Right kidney (tissue), 1 donor: Measurements from ENCODE around the gene BCL7A.
A peak's percentile ranks its signal among the peaks of the same experiment; 100 is the strongest.
"Not testable (repeated sequence)": the region's sequence is repeated elsewhere in the genome, so short reads cannot be mapped to it uniquely, and the experiment has no call there.

Experiments used
- DNase-seq: peaks from one replicate; pipeline ENCODE4 v3.0.0-alpha.2; 2016

BCL7A gene

DNA sequence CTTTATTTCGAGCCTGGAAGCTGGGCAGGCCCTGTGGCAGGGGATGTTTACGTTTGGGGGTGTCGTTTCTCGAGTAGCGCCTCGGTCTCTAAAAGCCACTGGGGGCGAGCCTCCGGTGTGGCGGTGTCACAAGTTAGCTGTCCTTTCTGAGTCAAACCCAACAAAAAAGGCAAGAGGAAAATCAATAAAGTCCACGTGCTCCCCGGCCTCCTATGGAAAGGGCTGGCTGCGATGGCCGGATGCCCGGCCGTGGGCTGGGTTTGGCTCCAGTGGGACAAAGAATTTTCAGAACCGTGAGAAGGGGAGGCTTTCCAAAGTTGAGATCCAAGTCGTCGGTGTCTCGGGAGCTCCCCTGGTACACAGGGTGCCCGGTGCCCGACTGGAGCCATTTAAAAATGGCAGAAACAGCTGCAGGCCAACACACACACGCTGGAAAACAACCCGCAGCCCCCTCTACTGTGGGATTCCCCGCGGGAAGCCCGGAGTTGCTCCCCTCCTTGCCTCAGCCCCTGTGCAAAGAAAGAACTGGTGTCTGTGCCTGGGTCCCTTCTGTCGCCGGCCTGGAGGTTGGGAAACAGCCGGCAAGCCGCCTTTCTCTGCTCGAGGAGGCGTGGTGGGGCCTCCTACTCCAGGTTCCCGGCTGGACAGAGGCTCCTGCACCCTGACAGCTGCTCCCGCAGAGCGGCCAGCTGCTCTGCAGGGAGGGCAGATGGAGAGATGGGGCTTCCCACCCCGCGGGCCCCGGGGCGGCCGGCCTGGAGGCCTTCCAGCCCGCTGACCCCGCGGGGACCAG, 1.9 kb downstream of the BCL7A start:
- DNase-seq: peak; percentile 83

GRCh38 chr12:122024132-122024785, 2.6 kb downstream of the BCL7A start:
- DNase-seq: no peak

GRCh38 chr12:122026706-122027333, 5.1 kb downstream of the BCL7A start:
- no peak for DNase-seq

GRCh38 chr12:122028165-122028904, 6.7 kb downstream of the BCL7A start:
- no peak for DNase-seq

- DNase-seq: no peak
Observed at GRCh38 chr12:122028905-122029560, 7.3 kb downstream of the BCL7A start.

- no peak for DNase-seq
Observed at GRCh38 chr12:122029620-122030423, 8.1 kb downstream of the BCL7A start.

DNA sequence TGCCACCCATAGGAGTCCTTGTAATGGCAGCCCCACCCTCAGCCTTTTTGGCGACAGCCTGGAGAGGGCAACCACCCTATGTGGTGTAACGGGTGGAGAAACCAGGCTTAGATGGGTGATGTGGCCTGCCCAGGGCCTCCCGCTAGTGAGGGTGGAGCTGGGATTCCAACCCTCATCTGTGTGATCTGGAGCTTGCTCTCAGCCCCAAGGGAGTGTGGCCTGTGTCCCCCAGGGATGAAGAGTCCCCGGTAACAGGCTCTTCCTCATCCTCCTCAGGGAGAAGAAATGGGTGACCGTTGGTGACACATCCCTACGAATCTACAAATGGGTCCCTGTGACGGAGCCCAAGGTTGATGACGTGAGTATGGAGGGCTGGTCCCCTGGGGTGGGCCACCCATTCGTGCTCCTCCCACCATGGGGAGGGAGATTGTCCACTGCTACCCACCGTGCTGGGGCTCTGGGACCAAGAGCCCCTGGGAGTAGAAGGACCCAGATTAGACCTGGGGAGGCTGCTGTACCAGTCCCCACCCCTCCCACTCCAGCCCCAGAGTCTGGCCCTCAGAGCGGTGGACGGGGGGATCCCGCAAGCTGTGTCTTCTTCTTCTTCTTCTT, 8.8 kb downstream of the BCL7A start:
- DNase-seq: no peak

- DNase-seq: peak; percentile 40
Observed at GRCh38 chr12:122031342-122032216, 9.9 kb downstream of the BCL7A start.

GRCh38 chr12:122032580-122032979, 10.9 kb downstream of the BCL7A start:
- DNase-seq: no peak

GRCh38 chr12:122035292-122035691, 13.6 kb downstream of the BCL7A start:
- DNase-seq: no peak

DNA sequence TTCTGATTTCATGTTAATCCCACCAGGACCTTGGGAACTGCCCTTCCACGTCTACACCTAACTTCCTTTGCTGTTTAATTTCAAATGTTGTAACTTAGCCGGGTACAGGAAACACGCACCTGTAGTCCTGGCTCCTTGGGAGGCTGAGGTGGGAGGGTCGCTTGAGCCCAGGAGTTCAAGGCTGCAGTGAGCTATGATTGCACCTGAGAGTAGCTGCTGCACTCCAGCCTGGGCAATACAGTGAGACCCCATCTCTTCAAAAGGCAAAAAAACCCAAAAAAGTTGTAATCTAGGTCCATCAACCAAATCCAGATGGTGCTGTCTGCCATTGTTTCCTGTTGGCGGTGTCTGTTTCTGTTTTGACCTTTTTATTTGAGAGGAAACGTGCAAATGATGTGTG, 14.5 kb downstream of the BCL7A start:
- no peak for DNase-seq

- peak; percentile 37 for DNase-seq
Observed at GRCh38 chr12:122040579-122041386, 19.1 kb downstream of the BCL7A start.

DNA sequence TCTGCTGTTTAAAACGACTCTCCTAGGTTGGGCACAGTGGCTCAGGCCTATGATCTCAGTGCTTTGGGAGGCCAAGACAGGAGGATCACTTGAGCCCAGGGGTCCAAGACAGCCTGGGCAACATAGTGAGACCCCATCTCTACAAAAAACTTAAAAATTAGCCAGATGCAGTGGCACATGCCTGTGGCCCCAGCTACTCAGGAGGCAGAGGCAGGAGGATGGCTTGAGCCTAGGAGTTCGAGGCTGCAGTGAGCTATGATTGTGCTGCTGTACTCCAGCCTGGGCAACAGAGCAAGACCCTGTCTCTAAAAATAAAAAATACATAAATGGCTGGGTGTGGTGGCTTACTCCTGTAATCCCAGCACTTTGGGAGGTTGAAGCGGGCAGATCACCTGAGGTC, 19.8 kb downstream of the BCL7A start:
- DNase-seq: not testable (repeated sequence)

GRCh38 chr12:122042910-122043309, 21.2 kb downstream of the BCL7A start:
- no peak for DNase-seq

- DNase-seq: no peak
Observed at GRCh38 chr12:122043476-122043875, 21.8 kb downstream of the BCL7A start.

DNA sequence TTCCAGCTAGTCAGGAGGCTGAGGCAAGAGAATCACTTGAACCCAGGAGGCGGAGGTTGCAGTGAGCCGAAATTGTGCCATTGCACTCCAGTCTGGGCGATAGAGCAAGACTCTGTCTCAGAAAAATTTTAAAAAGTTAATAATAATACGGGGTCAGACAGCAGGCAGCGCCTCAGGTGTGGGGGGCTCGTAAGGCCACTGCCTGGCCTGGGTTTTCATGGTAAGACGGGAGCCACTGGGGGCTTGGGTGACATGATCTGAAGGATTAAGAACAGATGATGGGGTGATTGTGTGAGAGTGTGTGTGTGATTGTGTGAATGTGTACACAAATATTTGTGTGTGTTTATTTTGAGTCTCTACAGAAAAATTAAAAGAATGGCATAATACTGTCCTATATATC, 23.6 kb downstream of the BCL7A start:
- no peak for DNase-seq

- DNase-seq: no peak
Observed at GRCh38 chr12:122046145-122046544, 24.5 kb downstream of the BCL7A start.

DNA sequence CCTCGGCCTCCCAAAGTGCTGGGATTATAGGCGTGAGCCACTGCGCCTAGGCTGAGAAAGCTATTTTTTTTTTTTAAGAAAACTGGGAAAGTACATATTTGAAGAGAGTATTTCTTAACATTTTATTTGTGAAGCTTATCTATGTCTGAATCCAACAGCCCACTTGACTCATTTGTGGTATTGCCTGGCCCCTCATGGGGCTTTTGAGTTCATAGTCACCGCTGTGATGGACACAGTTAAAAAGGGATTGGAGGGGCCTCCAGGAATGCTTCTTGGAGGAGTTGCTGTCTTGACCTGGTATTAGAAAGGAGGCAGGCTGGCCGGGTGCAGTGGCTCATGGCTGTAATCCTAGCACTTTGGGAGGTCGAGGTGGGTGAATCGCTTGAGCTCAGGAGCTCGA, 26.5 kb downstream of the BCL7A start:
- no peak for DNase-seq

- DNase-seq: no peak
Observed at GRCh38 chr12:122049827-122050226, 28.1 kb downstream of the BCL7A start.
